GM10248 (cell line): Measurements from ENCODE around the gene TLCD3A.
A peak's percentile ranks its signal among the peaks of the same experiment; 100 is the strongest.

ENCODE experiments used
- CTCF ChIA-PET: fragments of 300-600 bp; sonication (Branson Sonifier 250); formaldehyde crosslinking; extraction: SDS; loops from one replicate; lab custom pipeline; 2021; ENCODE audit warnings: antibody characterized with exemption; lab: Yijun Ruan, JAX
- POLR2A ChIA-PET: fragments of 350-650 bp; sonication (Branson Sonifier 250); formaldehyde crosslinking; extraction: SDS; loops from one replicate; lab custom pipeline; 2020; ENCODE audit warnings: antibody characterized with exemption; lab: Yijun Ruan, JAX
- DNase-seq: peaks from one replicate; pipeline ENCODE4 v3.0.0; 2012; ENCODE audit errors: extremely low spot score
- CTCF ChIP-seq: IDR thresholded peaks from 2 replicates; pipeline ENCODE4 v1.5.1; 2012; ENCODE audit warnings: mild to moderate bottlenecking, low read depth; ENCODE audit errors: extremely low read depth, missing control alignments, control extremely low read depth

Gene TLCD3A

GRCh38 chr17:699345-699744 is 33.1 kb upstream of the TLCD3A start:
- POLR2A ChIA-PET: interaction anchor here (0.6 kb wide), 1 partner anchor 302 kb away, joined by 4 read pairs; no protein-coding TSS in a partner anchor
- no peak for TF ChIP-seq CTCF
- no peak for DNase-seq
- CTCF ChIA-PET: interaction anchor here (1.0 to 13.3 kb wide), 20 partner anchors 9 to 534 kb away, joined by 3 to 167 read pairs (median 6); partner anchors contain the start of gene VPS53

DNA sequence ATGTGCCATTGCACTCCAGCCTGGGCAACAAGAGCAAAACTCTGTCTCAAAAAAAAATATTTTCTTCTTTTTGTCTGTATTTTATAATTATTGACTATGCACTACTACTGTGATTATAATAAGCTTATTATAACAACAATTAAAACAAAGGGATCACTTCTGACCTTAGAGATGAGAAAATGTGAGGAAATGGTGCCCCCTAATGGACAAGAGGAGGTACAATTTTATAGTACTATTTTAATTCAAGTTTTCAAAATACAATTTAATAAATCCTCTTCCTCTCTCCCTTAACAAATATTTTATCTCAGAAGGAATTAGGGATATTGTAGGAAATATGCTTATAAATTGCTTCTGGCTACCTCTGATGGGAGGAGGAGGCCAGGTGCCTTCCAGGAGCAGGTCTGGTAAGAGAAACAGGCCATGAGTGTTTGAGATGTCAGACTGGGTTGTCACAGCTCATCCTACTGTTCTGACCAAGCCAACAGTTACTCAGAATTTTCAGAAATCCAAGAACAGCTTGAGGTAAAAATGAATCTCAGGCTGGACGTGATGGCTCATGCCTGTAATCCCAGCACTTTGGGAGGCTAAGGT is 31.8 kb upstream of the TLCD3A start:
- CTCF ChIA-PET: interaction anchor here (0.7 to 13.3 kb wide), 27 partner anchors 10 to 554 kb away, joined by 3 to 167 read pairs (median 4); partner anchors contain the start of gene VPS53
- peak; percentile 74 for DNase-seq
- POLR2A ChIA-PET: no interaction called here
- peak; percentile 50 for TF ChIP-seq CTCF

- no peak for DNase-seq
- POLR2A ChIA-PET: no interaction called here
- CTCF ChIA-PET: interaction anchor here (0.7 to 13.3 kb wide), 4 partner anchors 9 to 292 kb away, joined by 3 to 167 read pairs (median 3); a partner anchor contains a TSS
- TF ChIP-seq CTCF: no peak
Observed at GRCh38 chr17:703081-703875, 29.1 kb upstream of the TLCD3A start.

GRCh38 chr17:704111-704864 is 28.1 kb upstream of the TLCD3A start:
- ChIA-PET POLR2A (no interaction called here), CTCF (interaction anchor here (0.7 to 13.3 kb wide), 7 partner anchors 8 to 293 kb away, joined by 3 to 167 read pairs (median 3); a partner anchor contains a TSS)
- TF ChIP-seq CTCF: no peak
- no peak for DNase-seq

DNA sequence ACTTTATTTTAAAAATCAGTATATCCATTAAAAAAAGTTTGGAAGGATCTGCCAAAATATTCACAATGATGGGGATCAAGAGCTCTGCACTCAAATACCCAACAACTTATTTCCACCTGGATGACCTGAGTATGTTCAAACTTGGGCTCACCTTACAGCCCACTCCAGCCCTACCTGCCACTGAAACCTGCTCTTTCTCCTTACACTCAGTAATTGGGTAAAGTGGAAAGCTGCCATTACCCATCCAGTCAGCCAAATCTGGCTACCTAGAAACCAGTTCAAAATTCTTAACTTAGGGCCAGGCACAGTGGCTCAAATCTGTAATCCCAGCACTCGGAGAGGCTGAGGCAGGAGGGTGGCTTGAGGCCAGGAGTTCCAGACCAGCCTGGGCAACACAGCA is 27.4 kb upstream of the TLCD3A start:
- no peak for DNase-seq
- ChIA-PET POLR2A (no interaction called here), CTCF (interaction anchor here (0.7 to 13.3 kb wide), 4 partner anchors 9 to 294 kb away, joined by 3 to 167 read pairs (median 4); a partner anchor contains a TSS)
- TF ChIP-seq CTCF: no peak

GRCh38 chr17:705863-706262 is 26.5 kb upstream of the TLCD3A start:
- ChIA-PET POLR2A (no interaction called here), CTCF (interaction anchor here (1.8 to 13.3 kb wide), 3 partner anchors 10 to 294 kb away, joined by 4 to 167 read pairs (median 4); a partner anchor contains a TSS)
- DNase-seq: no peak
- no peak for TF ChIP-seq CTCF
